ENCODE results near the gene FBXO42. TPM values are rescaled to one million over a fixed set of nuclear protein-coding genes. Genes with fewer than 3 reads are reported as not detected.

Gene FBXO42
- total RNA-seq, 1 experiment from 2014 or later: 10.8 TPM

DNA sequence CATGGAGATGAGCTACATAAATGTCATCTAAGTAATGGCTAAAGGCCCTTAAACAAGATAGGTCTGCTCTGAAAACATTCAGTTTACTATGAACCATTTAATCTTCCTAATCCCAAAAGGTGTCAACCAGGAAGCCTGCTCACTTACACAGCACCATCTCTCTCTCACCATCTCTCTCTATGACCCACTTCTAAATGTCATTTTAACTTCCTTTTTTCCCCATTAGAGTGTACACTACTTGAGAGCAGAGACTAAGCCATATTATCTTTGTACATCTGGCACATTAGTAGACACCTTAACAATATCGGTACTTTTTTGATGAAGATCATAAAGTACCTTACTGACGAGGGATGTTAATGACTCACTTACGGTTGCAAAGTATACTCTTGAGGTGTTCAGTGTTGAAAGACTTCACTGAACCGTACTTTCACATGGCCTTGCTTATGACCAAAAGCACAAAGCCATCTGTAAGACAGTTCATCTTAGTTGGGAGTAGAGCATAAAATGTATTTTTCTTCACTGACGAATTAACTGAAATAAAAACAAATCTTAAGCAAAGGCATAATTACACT is 25.4 kb downstream of the FBXO42 start:
- DNase-seq (ENCODE audit: low read depth): no peak

DNA sequence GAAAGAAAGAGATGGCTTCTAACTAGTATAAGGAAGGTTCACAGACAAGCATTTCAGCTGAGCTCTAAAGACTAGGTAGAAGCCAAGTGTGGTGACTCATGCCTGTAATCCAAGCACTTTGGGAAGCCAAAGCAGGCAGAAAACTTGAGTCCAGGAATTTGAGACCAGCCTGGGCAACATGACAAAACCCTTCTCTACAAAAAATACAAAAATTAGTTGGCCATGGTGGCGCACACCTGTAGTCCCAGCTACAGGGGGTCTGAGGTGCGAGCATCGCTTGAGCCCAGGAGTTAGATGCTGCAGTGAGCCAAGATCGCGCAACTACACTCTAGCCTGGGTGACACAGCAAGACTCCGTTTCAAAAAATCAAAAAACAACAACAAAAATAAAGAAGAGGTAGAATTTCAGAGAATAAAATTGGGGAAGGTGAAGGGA is 27.8 kb downstream of the FBXO42 start:
- peak; percentile 76 for DNase-seq (ENCODE audit: low read depth)

DNA sequence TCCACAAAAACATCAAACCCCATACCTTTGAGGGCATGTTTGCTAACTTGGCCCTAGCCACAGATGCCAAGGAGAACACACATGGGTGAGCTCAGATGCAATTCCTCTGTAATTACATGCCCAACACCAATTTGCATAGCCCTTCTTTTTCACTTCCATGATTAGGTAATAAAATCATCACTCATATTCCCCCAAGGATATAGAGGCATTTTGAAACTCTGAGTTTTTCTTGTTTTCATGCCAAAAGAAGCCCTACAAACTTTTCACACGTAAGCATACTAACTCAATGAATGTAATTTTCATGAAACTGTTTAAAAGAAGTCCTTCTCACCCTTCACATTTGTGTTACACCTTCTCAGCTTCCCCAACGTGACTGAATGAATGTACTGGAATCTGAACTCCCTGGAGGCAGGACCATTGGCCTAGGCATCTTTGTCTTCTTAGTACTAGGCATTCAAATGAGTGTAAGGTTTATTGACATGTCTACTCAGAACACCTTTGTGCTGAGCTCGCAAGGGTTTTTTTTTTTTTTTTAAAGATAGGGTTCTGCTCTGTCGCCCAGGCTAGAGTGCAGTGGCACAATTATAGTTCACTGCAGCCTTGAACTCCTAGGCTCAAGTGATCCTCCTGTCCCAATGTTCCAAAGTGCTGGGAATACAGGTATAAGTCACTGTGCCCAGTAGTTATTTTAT is 31.0 kb downstream of the FBXO42 start:
- DNase-seq (ENCODE audit: low read depth): no peak

DNA sequence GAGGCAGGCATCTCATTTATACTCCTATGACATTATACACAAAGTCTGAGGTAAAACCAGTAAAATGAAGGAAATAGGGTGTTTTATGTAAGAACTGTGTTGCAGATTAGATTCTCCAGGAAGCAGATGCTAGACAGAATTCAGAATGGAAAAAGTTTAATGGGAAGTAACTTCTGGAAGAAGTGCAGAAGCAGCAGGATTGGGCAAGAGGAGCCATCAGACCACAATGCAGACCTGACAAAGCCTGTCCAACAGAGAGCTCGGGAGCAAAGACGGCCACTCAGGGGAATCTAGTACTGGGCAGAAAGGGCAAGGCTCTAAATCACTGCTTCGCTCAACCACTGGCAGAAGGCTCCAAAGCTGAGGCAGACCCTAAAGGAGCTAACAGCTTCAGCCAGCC is 33.7 kb downstream of the FBXO42 start:
- DNase-seq (ENCODE audit: low read depth): no peak

DNA sequence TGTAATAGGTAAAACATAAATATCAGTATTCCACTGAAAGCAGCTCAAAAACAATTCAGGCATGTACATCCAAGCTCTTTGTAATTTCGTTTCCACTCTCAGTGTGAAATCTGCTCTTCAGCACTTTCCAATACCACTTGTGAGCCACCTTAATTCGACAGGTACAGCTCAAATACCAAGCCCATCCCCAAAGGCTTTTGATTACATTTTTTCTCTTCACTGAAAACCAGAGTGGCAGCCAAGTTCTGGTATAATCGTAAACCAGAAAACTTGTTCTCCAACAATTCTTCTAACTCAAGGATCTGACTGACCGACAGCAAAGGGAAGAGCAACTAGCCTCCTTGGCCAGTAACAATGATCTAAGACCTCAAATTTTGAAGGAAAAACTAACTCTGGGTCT is 36.8 kb downstream of the FBXO42 start:
- DNase-seq (ENCODE audit: low read depth): no peak

DNA sequence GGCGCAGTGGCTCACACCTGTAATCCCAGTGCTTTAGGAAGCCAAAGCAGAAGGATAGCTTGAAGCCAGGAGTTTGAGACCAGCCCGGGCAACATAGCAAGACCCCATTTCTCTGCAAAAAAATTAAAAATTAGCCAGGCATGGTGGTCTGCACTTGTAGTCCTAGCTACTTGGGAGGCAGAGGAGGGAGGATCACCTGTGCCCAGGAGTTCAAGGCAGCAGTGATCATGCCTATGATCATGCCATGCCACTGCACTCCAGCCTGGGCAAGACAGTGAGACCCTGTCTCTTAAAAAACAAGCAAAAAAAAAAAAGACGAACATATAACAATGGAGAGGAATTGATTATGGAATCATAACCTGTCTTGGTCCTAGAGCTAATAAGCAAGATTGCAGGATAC is 45.1 kb downstream of the FBXO42 start:
- DNase-seq (ENCODE audit: low read depth): no peak

DNA sequence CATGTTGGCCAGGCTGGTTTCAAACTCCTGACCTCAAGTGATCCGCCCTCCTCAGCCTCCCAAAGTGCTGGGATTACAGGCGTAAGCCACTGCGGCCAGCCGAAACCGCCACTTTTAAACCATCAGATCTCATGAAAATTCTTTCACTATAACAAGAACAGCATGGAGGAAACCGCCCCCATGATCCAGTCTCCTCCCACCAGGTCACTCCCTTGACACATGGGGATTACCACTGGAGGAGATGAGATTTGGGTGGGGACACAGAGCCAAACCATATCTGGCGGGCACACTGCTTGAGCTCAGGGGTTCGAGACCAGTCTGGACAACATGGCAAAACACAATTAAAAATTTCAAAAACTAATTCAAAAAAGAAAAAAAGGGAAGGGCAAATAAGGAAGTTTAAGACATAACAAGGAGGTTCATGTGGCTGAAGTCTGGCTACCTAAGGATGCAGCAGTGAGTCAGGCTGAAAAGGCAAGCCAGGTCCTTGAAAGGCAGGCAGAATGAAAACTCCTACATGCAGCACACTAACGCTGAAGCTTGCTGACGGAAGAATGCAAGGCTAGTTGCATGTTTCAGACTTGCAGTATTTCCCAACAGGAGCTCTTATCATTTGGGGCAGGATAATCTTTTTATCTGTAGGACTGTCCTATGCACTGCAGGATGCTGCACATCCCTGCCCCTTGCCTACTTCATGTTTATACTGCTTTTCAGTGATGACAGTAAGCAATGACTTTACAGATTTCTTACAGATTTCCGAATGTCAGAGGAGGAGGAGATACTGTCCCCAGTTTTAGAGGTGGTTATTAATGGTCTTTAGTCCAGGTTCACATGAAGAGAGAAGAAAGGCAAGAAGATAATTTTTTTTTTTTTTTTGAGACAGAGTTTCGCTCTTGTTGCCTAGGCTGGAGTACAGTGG is 49.3 kb downstream of the FBXO42 start:
- no peak for DNase-seq (ENCODE audit: low read depth)

DNA sequence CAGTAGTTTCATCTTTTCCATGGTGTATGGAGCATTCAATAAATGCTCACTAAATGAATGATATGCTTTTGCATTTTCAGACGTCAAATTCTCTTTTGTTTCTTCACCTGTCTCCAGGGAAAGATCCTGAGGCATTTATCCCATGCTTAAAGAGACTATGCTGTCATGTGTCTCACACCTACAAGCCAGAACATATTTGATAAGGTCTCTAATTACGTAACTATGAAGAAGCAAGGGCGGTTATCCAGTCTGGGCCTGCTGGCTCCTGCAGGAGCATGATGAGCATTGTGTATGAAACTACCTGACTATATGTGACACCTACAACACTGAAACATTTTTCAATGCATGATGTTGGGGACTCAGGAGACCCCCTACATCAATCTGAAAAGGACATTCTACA is 51.8 kb downstream of the FBXO42 start:
- no peak for DNase-seq (ENCODE audit: low read depth)

DNA sequence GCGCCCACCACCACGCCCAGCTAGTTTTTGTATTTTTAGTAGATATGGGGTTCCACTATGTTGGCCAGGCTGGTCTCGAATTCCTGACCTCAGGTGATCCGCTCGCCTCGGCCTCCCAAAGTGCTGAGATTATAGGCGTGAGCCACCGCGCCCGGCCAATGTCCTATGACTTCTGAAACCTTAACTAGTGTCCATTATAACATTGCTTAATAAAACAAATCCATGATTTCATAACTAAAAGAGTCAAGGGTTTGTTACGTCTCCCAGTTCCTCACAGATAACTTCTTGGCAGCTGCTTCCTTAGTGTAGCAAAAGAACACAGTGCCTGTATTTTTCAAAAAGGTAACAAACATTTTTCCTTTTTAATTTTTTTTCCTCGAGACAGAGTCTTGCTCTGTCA is 53.6 kb downstream of the FBXO42 start:
- DNase-seq (ENCODE audit: low read depth): no peak

DNA sequence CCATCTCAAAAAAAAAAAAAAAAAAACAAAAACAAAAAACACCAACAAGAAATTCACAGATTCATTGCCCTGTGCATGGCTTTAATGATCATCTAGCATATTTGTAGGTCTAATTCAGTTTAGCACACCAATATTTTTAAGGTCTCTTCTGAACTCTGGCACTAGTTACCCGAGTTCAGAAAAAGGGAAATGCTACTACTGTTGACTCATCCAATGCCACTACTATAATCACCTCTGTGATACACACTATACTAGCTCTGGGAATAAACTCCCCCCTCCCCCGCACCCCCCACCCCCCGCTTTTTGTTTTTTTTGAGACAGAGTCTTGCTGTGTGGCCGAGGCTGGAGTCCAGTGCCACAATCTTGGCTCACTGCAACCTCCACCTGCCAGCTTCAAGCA is 55.6 kb downstream of the FBXO42 start:
- DNase-seq (ENCODE audit: low read depth): no peak

DNA sequence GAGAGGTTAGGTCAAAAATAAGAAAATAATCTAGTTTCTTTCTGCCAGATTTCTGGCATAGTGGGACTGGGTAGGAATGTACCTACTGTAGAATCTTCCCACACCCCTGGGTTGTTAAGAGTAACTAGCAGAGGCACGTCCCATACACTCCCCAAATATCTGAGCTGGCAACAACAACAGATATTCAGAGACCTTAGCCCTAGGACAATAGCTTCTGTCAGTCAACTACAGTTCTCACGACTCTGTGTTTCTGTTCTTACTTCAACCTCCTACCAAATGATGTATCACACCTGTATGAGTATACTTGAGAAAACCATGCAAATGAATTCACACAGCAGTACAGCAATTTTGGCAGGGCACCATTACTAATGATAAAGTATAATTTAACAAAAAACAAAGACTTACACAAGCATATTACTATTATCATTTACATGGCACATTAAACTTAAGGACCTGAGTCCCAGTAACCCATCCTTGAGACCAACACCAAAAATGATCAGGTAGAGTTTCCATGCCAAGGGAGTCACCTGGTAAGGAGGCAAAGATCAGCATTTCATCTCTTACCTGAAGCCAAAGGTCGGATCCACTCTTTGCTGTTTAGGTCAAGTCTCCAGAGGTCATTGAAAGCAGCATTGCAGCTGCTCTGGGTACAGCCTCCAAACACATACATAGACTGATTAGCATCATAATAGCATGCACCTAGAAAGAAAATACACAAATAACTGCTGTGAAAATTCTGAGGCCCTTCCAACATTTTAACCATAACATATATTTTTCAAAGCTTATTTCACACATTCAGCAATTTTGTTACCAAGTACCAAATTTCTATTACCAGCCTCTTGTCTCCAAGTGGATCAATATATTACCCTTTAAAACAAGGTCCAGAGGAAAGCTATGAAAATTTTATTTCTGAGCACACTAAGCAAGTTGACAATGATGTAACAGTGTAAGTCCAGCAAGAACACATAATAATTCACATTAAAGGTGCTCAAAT is 57.8 kb downstream of the FBXO42 start:
- no peak for DNase-seq (ENCODE audit: low read depth)

DNA sequence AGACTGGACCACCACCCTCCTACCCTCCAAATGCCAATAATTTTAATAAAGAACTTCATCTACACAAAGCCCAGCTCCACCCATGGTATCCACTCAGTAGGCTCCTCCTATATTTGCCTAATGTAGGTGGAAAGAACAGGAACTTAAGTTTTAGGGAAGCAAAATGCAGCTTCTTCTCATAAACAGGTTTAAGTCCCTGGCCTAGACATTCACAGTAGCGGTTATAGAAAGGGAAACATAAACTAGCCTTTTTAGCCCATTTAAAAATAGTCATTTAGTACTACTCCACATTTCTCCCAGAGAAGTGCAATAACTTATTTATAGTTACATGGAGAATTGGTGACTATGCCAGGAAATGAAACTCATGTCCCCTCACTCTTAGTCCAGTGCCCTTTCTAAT is 58.7 kb downstream of the FBXO42 start:
- no peak for DNase-seq (ENCODE audit: low read depth)

DNA sequence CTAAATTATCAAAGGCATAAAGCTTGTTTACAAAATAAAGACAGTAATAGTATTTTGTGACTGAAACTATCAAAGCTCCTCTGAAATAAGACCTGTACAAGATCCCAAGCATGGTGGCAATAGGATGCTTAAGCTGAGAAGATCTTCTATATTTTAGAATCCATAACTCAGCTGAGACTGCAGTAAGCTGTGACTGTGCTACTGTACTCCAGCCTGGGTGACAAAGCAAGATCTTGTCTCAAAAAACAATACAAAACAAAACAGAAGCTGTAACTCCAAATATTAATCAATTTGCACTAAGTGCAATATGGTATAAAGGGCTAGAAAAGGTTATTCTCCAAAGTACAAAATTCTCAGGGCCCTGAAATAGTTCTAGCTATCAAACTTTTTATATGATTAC is 59.5 kb downstream of the FBXO42 start:
- no peak for DNase-seq (ENCODE audit: low read depth)

DNA sequence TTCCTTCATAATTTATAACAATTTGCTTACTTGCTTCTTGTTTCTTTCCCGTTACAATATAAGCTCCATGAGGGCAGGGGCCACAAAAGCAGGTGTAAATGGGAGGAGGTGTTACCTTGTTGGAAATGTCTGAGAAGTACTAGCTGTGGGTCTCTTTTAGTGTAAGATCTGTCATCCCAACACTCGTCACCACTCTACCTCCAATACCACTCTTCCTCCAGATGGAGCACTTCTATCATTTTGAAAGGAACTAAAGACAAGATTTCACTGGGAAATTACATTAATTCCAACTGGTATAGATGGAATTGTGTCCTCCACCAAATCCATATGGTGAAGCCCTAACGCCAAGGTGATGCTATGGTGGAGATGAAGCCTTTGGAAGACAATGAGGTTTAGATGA is 62.3 kb downstream of the FBXO42 start:
- no peak for DNase-seq (ENCODE audit: low read depth)

DNA sequence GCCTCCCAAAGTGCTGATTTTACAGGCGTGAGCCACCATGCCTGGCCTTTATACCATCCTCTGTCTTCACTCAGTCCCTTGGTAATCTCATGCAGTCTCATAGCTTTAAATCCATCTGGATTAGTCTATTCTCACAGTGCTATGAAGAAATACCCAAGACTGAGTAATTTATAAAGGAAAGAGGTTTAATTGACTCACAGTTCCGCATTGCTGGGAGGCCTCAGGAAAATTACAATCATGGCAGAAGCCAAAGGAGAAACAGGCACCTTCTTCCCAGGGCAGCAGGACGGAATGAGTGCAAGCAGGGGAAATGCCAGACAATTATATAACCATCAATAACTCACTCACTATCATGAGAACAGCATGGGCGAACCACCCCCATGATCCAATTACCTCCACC is 66.2 kb downstream of the FBXO42 start:
- no peak for DNase-seq (ENCODE audit: low read depth)

DNA sequence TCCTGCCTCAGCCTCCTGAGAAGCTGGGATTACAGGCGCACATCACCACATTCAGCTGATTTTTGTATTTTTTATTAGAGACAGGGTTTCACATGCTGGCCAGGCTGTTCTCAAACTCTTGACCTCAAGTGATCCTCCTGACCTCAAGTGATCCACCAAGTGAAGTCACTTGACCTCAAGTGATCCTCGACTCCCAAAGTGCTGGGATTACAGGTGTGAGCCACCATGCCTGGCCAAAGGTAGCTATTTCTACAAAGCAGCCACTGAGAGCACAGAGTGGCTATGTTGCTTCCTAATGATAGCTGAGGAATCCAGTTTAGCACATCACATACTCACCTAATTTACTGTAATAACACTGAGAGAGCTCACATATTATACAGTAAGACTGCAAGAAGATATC is 70.5 kb downstream of the FBXO42 start:
- DNase-seq (ENCODE audit: low read depth): no peak

DNA sequence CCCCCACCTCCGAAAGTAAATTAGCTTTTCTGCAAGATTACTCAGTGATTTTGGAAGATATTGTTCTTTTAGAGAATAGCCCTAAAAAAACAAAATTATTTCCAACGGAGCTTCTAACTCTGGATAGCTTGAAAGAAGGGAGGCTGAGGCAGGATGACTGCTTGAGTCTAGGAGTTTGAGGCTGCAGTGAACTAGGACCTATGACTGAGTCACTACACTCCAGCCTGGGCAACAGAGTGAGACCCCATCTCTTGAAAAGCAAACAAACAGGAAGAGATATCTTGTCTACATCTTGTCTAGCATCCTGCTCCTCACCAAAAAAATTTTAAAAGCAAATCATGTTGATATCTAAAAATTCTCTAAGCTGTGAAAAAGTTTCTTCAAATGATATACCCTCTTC is 73.1 kb downstream of the FBXO42 start:
- no peak for DNase-seq (ENCODE audit: low read depth)

DNA sequence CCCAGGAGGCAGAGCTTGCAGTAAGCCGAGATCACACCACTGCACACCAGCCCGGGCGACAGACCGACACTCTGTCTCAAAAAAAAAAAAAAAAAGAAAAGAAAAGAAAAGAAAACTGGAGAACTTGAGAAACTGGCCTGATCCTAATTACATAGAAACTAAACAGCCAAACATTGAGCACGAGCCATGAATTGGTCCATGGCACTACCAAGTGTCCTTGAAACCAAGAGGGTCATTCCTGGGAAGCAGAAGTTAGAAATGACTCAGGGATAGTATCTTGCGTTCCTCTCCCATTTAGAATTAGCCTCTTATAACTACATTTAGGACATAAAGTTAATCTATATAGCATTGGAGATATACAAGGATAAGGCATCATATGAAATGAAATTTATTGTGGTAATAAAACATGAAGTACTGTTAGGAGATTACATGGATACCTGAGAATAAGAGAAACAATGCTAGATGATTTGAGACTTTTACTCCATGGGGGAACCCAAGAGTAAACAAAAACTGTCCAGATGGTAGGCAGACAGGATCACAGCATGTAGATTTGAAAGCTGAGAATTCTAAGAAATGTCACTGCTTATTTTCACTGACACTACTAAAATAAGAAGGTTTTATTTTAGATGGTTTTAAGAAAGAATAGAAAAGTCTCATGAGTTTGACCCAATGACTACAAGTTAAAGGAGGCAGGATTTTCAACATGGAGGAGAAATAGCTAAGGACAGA is 75.8 kb downstream of the FBXO42 start:
- no peak for DNase-seq (ENCODE audit: low read depth)

DNA sequence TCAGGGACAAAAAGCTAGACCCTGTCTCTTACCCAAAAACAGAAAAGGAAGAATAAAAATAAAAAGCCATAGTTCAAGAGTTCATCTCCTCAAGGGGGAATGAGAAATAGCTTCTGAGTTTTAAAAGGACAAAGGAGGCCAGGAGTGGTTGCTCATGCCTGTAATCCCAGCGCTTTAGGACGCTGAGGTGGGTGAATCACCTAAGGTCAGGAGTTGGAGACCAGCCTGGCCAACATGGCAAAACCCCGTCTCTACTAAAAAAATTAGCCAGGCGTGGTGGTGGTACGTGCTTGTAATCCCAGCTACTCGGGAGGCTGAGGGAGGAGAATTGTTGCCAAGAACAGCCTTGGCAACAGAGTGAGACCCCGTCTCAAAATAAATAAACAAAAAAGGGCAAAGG is 76.7 kb downstream of the FBXO42 start:
- no peak for DNase-seq (ENCODE audit: low read depth)

DNA sequence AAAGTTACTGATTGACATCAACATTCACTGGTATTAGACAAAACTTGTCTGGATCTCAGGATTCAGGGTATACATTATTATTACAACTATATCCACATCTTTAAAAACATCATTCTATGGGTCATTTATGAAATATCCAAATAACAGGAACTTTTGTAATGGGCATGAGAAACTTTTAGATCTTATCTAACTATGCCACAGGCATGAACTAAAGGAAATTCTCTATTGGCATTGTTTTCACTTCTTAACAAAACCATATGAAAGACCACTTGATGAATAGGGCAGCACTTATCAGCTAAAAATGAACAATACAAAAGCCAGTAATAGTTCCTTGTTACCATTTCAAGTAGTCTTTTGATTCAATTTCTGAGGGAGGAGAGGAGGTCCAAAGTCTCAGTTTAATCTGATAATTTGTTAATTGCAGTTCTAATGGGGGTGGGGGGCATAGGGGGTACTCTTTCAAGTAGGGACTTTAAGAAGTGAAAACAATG is 84.5 kb downstream of the FBXO42 start:
- DNase-seq (ENCODE audit: low read depth): no peak

Measured in Daoy (cell line).